ENCODE results near the gene PARP1.
"Not testable (repeated sequence)": the region's sequence is repeated elsewhere in the genome, so short reads cannot be mapped to it uniquely, and the experiment has no call there.

PARP1 gene

DNA sequence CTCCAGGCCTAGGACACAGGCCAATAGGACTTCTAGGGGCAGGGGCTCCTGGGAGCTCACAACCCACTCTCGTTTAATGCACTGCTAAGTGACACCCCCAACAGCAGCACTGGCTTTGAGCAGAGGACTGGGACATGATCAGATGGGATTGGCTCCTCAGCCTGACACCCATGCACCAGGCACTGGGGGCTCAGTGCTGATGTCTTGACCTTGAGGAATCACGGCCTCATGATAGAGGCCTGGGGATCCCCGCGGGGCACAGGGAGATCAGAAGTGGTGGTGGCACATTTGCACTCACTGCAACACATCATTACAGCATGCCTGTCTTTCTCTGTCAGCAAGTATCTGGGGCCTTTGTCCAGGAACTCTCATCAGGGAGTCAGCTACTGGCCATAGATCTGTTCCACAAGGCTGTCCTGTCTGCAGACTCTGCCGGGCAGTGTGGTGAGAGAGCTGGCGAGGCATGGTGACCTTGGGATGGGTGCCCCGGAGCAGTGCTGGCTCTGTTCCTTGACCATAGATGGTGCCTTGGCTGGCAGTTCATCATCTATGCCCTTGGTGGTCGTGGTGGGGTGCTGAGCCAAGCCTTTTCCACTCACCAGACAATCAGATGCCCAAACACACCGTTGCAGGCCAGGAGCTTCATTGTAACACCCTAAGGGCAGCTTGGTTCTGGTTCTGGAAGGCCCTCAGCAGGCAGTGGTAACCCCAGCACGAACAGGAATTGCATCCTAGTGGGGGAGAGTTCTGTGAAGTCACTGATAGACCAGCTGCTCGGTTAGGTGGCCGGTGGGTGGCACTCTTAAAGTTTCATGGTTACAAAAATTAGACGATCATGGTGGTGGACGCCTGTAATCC, 22.2 kb upstream of the PARP1 start:
- no peak for DNase-seq (ENCODE audit: low read depth in 3 of 3, low spot score in 1 of 3)

DNA sequence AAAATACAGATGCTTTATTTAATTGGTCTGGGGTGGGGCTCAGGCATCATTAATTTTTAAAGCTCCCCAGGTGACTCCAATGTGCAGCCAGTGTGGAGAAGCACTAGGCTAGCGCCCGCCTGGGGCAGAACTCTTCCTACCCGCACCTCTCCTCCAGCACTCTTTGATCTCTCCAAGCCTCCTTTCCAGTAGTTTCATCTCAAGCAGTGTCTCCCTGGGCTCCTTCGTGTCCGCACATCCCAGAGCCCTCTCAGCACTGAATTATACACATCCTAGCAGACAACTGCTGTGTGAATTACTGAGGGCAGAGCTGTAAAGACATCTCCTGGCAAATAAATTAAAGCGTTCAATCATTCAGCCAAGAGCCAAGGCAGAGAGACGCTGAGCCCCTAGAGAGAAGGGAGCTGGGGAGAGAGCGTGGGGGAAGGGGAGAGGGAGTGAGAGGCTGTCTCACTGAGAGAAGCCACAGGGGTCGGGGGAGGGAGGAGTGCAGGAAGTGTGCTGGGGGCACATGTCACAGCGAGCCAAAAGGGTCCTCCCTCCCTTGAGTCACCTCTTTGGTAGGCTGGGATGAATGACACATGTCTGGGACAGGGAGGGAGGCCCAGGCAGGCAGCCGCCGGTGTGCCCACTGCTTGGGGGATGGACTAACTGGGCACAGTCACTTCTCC, 21.0 kb upstream of the PARP1 start:
- DNase-seq (ENCODE audit: low read depth in 3 of 3, low spot score in 1 of 3), result no peak

DNA sequence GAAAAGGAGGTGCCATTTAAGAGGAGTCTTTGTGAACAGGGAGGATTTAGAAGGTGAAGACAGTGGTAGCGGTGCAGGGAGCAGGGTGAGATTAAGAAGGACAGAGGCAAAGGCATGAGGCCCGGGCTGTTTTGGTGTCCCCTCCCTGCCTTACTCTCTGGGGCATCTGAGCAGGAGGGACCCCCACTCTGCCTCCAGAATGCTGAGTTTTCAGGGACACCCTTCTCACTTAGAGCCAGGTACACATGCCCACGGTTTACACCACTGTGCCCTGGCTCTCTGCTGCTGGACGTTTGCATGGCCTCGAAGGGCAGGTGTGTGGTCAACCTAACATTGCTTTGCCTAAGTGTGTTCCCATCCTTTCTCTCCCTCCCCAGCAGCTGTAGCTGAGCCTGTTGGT, 20.5 kb upstream of the PARP1 start:
- no peak for DNase-seq (ENCODE audit: low read depth in 3 of 3, low spot score in 1 of 3)

DNA sequence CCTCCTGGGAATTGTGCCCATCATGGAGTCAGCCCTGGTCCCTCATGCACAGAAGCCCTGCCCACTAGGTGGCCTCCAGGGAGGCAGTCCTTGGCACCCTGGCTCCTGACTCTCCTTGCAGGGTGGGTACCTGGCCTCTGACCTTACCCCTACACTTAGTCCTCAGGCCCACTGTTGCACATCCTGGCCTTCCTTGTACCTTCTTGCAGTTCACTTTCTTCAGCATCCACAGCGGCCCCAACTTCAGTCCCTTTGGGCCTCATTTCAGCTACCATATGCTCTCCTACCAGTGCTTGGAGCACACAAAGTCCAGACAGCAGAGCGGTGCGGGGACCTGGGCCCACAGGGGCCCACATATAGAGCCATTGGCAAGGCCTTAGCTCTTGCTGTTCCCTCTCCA, 19.2 kb upstream of the PARP1 start:
- DNase-seq (ENCODE audit: low read depth in 3 of 3, low spot score in 1 of 3), result no peak

DNA sequence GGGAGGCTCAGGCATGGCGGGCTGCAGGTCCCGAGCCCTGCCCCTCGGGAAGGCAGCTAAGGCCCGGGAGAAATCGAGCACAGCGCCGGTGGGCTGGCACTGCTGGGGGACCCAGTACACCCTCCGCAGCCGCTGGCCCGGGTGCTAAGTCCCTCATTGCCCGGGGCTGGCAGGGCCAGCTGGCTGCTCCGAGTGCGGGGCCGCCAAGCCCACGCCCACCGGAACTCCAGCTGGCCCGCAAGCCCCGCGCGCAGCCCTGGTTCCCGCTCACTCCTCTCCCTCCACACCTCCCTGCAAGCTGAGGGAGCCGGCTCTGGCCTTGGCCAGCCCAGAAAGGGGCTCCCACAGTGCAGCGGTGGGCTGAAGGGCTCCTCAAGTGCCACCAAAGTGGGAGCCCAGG, 18.5 kb upstream of the PARP1 start:
- not testable (repeated sequence) for DNase-seq (ENCODE audit: low read depth in 3 of 3, low spot score in 1 of 3)

DNA sequence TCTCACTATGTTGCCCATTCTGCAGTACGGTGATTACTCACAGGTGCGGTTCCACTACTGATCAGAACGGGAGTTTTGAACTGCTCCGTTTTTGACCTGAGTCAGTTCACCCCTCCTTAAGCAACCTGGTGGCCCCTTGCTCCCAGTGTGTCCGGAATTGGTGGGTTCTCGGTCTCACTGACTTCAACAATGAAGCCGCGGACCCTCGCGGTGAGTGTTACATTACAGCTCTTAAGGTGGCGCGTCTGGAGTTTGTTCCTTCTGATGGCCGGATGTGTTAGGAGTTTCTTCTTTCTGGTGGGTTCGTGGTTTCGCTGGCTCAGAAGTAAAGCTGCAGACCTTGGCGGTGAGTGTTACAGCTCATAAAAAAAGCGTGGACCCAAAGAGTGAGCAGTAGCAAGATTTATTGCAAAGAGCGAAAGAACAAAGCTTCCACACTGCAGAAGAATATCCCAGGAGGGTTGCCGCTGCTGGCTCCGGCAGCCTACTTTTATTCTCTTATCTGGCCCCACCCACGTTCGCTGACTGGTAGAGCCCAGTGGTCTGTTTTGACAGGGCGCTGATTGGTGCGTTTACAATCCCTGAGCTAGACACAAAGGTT, 17.6 kb upstream of the PARP1 start:
- DNase-seq (ENCODE audit: low read depth in 3 of 3, low spot score in 1 of 3), result no peak

DNA sequence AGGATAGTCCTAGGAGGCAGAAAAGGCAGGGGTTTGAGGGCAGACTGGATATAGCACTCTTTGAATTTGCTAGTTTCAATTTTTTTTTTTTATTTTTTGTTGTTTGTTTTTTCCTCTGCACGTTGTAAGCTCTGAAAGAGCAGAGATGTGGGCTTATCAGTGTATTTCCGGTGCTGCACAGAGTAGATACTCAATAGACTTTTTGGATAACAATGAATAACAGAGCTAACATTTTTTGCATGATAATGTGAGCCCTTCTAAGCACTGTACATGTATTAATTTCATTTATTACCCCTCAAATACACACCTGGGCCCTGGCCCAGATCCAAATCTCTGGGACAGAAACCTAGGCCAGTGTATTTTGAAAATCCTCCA, 17.1 kb upstream of the PARP1 start:
- DNase-seq (ENCODE audit: low read depth in 3 of 3, low spot score in 1 of 3), result no peak

DNA sequence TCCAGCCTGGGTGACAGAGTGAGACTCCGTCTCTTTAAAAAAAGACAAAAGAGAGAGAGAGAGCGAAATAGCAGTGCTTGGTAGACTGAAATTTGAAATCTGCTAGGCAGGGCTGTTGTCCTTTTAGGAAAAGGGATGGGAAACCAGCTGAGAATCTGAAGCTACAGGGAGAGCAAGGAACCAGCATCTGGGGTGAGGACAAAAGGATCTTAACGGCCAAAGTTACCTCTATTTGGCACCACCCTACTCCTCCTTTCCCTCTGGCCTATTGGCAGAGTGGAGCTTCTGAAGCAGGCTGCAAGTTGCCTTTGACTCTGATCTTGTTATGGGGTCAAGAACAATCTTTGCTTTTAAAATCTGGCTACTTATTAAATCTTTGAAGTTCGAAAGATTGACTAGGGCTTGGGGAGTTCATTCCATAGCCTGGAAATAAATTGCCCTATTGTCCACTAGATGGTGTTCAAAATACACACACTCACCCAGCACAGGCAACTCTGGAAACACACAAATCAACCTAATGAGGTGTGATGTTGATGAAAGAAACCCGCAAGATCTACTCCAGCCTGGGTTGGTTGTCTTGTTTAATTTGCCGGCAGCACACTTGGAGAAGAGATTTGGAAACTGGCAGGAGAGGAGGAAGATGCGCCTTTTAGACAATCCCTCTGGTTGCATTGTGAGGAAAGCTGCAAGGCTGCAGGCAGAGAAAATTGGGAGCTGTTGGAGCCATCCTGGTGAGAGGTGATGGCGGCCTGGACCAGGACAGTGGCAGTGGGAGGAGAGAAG, 16.5 kb upstream of the PARP1 start:
- DNase-seq (ENCODE audit: low read depth in 3 of 3, low spot score in 1 of 3), result no peak

DNA sequence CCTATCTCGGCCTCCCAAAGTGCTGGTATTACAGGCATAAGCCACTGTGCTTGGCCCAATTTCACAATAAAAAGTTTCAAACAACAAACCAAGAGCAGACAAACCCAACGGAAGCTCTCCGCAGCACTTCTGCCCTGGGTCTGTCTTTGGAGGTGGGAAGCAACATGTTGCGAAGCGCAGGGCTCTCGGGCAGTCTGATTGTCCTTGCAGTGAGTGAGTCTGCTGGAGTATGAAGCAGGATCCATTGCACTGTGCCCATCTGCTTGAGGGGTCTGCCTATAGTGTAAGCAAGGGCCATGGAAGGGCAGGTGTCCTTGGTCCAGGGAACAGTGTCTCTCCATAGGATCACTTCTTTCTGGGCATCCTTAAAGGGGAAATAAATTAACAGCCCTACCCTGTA, 14.6 kb upstream of the PARP1 start:
- no peak for DNase-seq (ENCODE audit: low read depth in 3 of 3, low spot score in 1 of 3)

DNA sequence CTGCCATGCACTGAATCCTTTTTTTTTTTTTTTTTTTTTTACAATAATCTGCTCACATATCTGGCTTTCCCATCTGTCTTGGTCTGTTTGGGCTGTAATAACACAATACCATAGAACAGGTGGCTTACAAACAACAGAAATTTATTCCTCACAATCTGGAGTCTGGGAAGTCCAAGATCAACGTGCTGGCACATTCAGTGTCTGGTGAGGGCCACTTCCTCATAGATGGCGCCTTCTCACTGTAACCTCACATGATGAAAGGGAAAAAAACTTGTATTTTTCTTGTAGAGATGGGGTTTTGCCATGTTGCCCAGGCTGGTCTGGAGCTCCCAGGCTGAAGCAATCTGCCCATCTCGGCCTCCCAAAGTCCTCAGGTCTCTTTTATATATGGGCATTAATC, 13.0 kb upstream of the PARP1 start:
- no peak for DNase-seq (ENCODE audit: low read depth in 3 of 3, low spot score in 1 of 3)

DNA sequence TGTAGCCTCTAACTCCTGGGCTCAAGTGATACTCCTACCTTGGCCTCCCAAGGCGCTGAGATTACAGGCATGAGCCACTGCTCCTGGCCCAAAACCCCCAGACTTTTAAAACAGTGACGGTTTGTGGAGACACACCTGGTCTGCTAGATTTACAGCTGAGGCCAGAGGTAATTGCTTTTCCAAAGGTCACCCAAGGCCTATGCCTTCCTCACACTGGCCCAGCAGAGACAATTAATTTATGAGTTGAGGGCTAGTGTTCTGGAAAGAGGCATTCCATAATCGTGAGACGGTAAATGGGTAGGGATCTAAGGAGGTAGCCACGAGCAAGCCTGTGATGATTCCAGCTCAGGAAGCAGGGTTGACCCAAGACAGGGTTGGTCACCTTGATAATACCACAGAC, 12.4 kb upstream of the PARP1 start:
- DNase-seq (ENCODE audit: low read depth in 3 of 3, low spot score in 1 of 3), result no peak

DNA sequence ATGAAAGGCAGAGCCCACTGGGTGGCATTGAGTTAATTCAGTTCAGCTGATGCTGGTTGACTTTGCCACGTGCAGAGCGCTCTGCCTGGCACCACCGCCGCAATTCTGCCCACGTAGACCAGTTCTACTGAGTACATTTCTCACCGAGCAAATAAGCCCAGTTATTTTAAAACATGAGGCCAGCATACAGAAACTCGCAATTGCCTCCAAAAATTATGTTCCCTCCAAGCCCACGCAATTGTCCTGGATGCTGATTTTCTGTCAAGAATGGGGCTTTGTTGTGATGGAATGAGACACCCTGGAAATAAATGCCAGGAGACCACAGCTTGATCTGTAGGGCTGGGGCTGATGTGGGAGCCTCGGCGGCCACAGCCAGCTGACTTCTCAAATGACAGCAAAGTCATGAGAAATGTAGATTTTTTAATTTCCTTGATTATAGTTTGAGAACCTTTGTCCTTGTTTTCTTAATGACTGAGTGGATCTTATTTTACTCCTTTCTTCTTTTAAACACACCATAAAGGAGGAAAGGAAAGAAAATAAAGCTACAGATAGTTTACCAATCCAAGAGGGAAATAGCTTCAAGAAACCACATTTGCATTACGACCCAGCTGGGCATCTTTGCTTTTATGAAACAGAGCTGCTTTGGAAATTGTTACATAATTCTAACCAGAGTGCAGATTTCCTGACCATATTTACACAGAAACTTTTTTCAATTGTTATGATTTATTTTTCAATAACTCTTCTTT, 11.6 kb upstream of the PARP1 start:
- no peak for DNase-seq (ENCODE audit: low read depth in 3 of 3, low spot score in 1 of 3)

DNA sequence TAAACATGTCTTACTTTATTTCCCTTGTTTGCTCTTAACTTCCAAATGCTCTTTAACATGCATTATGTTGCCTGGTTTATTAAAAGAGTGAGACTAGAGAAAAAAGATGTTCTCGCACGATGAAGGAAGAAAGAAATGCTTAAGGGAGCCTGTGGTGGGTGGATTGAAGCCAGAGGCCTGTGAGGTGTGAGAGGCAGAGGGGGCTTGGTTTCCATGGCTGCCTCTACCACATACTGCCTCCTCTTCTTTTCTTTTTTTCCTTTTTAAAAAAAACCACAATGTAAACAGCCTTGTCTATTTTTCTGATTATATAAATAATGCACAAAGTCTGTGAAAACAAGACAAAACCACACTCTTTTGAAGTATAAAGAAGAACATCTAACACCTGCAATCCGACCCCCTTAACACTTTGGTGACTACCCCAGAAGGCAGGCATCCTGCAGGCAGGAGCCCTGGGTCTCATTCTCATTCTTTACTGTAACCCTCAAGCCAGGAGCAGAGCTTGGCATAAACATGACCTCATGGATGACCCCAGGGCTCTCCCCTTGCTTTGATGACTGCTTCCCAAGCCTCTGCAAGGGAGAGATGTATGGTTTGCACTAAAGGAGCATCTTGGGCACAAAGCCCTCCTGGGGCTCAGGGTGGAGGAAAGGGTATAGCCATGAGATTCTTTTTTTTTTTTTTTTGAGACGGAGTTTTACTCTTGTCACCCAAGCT, 10.1 kb upstream of the PARP1 start:
- DNase-seq (ENCODE audit: low read depth in 3 of 3, low spot score in 1 of 3), result no peak

DNA sequence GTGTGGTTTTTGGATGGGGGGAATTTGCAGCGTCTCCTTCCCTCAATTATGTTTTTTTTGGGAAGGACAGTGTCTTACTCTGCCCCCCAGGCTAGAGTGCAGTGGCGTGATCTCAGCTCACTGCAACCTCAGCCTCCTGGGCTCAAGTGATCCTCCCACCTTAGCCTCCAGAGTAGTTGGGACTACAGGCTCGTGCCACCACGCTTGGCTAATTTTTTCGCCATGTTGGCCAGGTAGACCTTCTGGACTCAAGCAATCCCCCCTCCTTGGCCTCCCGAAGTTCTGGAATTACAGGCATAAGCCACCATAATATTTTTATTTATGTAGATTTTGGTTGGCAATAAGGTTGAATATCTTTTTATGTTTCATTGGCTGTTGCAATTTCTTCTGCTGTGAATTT, 9.5 kb upstream of the PARP1 start:
- DNase-seq (ENCODE audit: low read depth in 3 of 3, low spot score in 1 of 3), result no peak

DNA sequence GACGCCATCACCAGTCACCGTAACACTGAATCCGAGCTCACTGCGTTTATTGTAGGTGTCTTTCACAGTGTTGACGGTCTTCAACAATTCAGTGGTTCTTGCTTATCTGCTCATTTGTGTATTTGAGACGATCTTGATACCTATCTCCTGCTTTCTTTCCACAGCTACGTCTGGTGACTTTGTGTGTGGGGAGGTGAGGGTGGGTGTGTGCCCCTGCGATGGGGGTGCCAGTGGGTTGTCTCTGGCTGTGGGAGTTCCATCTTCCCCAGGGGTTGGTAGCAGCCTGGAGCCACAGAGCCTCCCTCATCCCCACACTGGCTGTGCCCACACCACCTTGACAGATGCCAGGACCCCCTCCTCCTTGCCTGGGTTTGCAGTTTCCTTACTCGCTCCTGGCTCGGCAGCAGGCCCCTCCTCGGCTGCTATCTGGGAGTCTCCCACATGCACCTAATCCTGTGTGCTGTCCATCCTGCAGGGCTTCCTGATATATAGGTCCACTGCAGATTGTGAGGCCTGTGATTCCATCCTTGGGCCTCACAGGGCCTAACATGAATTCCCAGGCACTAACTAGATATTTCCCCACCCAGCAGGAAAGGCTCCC, 6.3 kb upstream of the PARP1 start:
- no peak for DNase-seq (ENCODE audit: low read depth in 3 of 3, low spot score in 1 of 3)

DNA sequence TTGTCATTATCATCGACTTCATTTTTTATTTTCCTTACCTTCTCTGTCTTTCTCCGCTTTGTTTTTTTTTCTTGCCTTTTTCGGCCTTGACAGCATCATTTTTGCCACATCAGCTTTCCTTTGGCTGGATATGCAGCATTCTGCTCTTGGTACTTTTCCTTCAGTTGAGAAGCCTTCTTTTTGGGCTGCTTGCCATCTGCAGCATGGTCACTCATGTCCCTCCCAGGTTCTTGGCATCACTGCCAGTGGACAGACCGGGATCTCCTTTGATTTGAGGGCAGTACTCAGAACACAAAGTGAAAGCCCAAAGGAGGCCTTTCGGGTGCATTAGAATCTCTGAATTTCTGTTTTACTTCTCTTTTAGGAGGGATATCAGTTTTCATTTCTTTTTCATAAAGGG, 3.7 kb upstream of the PARP1 start:
- DNase-seq (ENCODE audit: low read depth in 3 of 3, low spot score in 1 of 3), result no peak

DNA sequence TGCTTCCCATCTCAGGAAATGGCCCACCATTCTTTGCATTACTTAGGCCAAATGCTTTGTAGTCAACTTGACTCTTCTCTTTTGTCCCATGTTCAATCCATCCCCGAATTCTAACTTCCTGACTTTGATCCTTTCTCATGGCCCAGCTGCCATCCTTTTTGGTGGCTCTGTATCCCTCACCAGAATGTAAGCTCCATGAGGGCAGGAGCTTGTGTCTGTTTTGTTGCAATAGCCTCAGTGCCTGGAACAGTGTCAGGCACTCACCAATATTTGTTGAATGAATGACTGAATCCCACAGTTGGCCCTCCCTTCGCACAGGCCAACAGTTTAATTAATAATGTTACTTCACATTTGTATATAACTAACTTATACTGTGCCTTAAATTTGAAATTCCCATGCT, 3.1 kb upstream of the PARP1 start:
- DNase-seq (ENCODE audit: low read depth in 3 of 3, low spot score in 1 of 3), result no peak

DNA sequence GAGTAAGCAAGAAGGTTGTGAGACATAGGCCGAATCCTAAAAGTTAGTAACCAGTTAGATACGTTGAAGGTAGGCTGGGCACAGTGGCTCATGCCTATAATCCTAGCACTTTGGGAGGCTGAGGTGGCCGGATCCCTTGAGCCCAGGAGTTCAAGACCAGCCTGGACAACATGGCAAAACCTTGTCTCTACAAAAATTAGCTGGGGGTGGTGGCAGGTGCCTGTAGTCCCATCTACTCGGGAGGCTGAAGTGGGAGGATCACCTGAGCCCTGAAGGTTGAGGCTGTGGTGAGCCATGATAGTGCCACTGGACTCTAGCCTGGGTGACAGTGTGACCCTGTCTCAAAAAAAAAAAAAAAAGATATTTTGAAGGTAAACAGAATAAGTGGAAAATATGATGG, 1.5 kb upstream of the PARP1 start:
- no peak for DNase-seq (ENCODE audit: low read depth in 3 of 3, low spot score in 1 of 3)

DNA sequence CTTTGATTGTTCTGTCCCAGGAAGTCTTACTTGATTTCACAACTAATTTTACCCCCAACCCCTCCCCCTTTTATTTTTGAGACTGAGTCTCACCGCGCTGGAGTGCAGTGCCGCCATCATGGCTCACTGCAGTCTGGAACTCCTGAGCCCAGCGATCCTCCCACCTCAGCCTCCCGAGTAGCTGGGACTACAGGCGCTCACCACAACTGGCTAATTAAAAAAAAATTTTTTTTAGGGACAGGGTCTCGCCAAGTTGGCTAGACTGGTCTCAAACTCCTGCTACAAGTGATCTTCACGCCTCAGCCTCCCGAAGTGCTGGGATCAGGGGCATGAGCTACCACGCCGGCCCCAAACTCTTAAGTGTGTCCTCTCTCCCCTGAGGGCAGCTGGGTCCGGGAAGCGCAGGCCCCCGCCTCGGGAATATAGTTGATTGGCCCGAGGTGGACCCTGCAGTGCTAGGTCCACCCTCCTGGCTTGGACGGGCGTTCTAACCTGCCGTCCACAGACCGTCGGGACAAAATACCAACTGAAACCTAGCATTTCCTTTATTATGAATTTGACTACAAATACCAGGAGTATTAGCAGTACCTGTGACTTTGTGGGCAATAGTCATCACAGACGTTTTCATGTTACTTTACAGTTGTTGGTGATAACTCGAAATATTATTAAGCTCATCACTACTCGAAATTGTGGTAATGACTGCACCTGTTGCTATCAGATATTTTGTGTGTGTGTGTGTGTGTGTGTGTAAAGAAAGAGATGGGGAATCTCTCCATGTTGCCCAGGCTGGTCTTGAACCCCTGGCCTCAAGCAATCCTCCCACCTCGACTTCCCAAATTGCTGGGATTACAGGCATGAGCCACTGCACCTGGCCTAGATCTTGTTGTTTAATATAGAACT, 642 bp upstream of the PARP1 start:
- no peak for DNase-seq (ENCODE audit: low read depth in 3 of 3, low spot score in 1 of 3)

Data from stimulated activated CD4-positive, alpha-beta T cell treated with anti-CD3 and anti-CD28 coated beads, TNF-alpha, amount 100 ng/mL, for 1 hour (primary cell).